Neural progenitor cell (in vitro differentiated cells): ENCODE results near the gene PLEKHO2.

Source experiments
- EZH2 ChIP-seq: fragments of 200-600 bp; sonication (generic); IDR thresholded peaks from 2 replicates; pipeline ENCODE4 v1.6.1; 2017; ENCODE audit warnings: antibody characterized with exemption, mild to moderate bottlenecking, moderate library complexity
- TF ChIP-seq, protein P1 (sequence below): fragments of 200-600 bp; sonication (generic); IDR thresholded peaks from 2 replicates; pipeline ENCODE4 v1.5.1; 2017; ENCODE audit warnings: antibody characterized with exemption, mild to moderate bottlenecking

GRCh38 chr15:64816452-64816851 lies 25.3 kb upstream of the PLEKHO2 start:
- no peak for TF ChIP-seq EZH2
- TF ChIP-seq, protein P1, sequence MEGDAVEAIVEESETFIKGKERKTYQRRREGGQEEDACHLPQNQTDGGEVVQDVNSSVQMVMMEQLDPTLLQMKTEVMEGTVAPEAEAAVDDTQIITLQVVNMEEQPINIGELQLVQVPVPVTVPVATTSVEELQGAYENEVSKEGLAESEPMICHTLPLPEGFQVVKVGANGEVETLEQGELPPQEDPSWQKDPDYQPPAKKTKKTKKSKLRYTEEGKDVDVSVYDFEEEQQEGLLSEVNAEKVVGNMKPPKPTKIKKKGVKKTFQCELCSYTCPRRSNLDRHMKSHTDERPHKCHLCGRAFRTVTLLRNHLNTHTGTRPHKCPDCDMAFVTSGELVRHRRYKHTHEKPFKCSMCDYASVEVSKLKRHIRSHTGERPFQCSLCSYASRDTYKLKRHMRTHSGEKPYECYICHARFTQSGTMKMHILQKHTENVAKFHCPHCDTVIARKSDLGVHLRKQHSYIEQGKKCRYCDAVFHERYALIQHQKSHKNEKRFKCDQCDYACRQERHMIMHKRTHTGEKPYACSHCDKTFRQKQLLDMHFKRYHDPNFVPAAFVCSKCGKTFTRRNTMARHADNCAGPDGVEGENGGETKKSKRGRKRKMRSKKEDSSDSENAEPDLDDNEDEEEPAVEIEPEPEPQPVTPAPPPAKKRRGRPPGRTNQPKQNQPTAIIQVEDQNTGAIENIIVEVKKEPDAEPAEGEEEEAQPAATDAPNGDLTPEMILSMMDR: no peak
